ENCODE measurements around the gene FGD6. TPM values are rescaled to one million over a fixed set of nuclear protein-coding genes. Genes with fewer than 3 reads are reported as not detected.

Gene FGD6
- total and polyA plus RNA-seq, 12 donors = 1.2 to 33.4 (median 21.6) TPM

DNA sequence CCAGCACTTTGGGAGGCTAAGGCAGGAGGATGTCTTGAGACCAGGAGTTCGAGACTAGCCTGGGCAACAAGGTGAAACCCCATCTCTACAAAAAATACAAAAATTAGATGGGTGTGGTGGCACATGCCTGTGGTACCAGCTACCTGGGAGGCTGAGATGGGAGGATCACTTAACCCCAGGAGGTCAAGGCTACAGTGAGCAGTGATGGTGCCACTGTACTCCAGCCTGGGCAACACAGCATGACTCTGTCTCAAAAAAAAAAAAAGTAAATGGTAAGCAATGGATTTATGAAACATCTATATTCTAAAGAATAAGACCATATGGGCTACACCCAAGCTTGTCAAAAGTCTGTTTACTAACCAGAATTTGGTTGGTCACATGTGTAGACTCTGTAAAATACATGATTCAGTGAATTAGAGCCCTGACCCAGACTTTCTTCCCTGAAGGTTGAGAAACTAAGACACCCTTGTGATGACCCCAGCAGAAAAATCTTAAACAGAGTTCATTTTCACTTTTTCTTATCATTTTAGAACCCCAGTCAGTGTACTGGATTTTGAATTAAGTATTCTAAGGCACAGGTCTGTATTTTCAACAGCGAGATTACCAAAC lies 12.1 kb downstream of the FGD6 start:
- ATAC-seq (no peak), DNase-seq (no peak)
- H3K4me3 ChIP-seq = no peak overlapping the region
- intact Hi-C loops (cut with DNase I) = loop anchor here in 1 of 10 donors (10.0 kb wide), 1 partner anchor 70 kb away; no protein-coding TSS in a partner anchor
- 98% methylated on average over 2 of the region's 2 CpGs for WGBS, 2 donors
- H3K9me3 ChIP-seq = no peaks in the 10 kb centered on the region
- TF ChIP-seq, protein P1, sequence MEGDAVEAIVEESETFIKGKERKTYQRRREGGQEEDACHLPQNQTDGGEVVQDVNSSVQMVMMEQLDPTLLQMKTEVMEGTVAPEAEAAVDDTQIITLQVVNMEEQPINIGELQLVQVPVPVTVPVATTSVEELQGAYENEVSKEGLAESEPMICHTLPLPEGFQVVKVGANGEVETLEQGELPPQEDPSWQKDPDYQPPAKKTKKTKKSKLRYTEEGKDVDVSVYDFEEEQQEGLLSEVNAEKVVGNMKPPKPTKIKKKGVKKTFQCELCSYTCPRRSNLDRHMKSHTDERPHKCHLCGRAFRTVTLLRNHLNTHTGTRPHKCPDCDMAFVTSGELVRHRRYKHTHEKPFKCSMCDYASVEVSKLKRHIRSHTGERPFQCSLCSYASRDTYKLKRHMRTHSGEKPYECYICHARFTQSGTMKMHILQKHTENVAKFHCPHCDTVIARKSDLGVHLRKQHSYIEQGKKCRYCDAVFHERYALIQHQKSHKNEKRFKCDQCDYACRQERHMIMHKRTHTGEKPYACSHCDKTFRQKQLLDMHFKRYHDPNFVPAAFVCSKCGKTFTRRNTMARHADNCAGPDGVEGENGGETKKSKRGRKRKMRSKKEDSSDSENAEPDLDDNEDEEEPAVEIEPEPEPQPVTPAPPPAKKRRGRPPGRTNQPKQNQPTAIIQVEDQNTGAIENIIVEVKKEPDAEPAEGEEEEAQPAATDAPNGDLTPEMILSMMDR (IDR thresholded peaks at IDR 0.05) = no peak
- no peaks in the 10 kb centered on the region for H3K27me3 ChIP-seq
- no peaks in the 10 kb centered on the region for H3K36me3 ChIP-seq
- peak overlapping the region; percentile 13 to 88 (median 70) for H3K27ac ChIP-seq
- H3K4me1 ChIP-seq = peaks cover 5 to 67% (median 53%) of the 10 kb centered on the region in 9 donors

DNA sequence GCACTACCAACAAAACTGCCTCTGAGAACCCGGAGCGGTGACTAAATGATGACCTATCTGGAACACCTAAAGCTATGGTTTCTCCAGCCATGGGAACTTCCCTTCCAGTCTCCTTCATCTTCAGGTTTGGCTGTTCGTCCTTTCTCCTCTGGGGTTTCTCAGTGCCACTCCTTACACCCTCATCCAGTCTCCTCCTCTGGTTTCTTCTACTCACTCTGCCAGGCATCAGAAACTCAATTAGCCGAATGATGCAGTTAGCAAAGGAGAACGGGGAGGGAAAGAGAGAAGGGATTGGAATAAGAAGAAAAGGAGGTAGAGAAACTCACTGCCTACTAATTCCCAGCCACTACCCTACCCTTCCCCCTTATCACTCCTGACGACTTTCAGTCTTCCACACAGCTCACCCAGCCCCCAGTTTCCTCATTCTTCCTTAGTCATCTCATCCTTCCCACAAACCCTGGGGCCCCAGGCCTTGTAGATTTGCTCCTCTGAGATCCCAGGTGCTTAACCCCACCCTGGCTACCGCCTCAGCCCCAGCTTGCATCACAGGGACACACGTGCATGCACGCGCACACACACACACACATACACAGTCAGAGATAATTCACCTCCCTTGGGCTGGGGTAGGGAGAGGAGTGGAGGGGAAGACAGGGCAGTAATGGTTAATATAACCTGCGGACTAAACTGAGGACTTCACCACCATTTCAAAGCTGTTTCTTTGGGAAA lies 13.0 kb downstream of the FGD6 start:
- Histone ChIP-seq H3K36me3 (no peaks in the 10 kb centered on the region), H3K27me3 (no peaks in the 10 kb centered on the region), H3K27ac (peak overlapping the region in 7 of 10 donors; percentile 30 to 88 (median 72)), H3K9me3 (no peaks in the 10 kb centered on the region), H3K4me1 (peaks cover 5 to 73% (median 58%) of the 10 kb centered on the region in 9 donors), H3K4me3 (no peak overlapping the region)
- WGBS, 2 donors = 63 to 70% methylated on average over 11 of the region's 11 CpGs
- intact Hi-C loops (cut with DNase I) = loop anchor here in 1 of 10 donors (10.0 kb wide), 1 partner anchor 70 kb away; no protein-coding TSS in a partner anchor
- ATAC-seq (peak in 6 of 8 donors; percentile 34 to 82 (median 64)), DNase-seq (peak in 1 of 2 donors; percentile 27)
- TF ChIP-seq, protein P1 (IDR thresholded peaks at IDR 0.05) = no peak

DNA sequence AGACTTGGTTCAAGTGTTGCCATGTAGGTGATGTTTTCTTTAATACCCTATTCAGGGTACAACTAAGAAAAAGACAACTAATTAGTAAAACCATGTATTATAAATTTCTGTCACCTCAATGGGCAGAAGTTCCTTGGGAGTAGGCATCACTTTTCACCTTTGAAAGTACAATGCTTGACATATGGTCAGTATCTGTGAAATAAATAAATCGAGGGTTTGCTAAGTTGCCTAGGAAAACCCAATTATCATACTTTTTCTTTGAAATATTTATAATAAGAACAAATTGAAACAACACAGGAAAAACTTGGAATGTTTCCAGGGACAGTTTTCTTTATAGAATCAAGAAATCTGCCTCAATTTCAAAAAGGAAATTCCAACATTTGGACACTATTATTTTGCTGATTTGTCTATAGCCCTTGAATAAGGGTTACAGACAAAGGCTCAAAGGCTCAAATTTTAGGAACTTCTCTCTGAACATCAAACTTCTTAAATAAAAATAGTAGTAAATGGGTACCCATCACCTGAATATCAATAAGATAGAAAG lies 13.7 kb downstream of the FGD6 start:
- Histone ChIP-seq H3K27me3 (no peaks in the 10 kb centered on the region), H3K4me1 (peaks cover 5 to 77% (median 58%) of the 10 kb centered on the region in 9 donors), H3K36me3 (no peaks in the 10 kb centered on the region), H3K4me3 (no peak overlapping the region), H3K27ac (peak overlapping the region in 8 of 10 donors; percentile 30 to 88 (median 67)), H3K9me3 (no peaks in the 10 kb centered on the region)
- 34 to 59% methylated on average over 1 of the region's 1 CpG for WGBS, 2 donors
- ATAC-seq (no peak), DNase-seq (no peak)
- TF ChIP-seq, protein P1 (IDR thresholded peaks at IDR 0.05) = no peak
- intact Hi-C loops (cut with DNase I) = loop anchor here in 1 of 10 donors (10.0 kb wide), 1 partner anchor 69 kb away; no protein-coding TSS in a partner anchor
